IgD-negative memory B cell (primary cell): ENCODE results near the gene RASAL2. TPM values are rescaled to one million over a fixed set of nuclear protein-coding genes. Genes with fewer than 3 reads are reported as not detected.
"Not testable (repeated sequence)": the region's sequence is repeated elsewhere in the genome, so short reads cannot be mapped to it uniquely, and the experiment has no call there.

ENCODE experiments used
- H3K27ac Mint-ChIP-seq, 3 donors: one replicate each; pipeline ENCODE4 v1.8.0; 2020 to 2022; ENCODE audit warnings: mild to moderate bottlenecking in 3 of 3, mixed read lengths in 3 of 3, moderate library complexity in 1 of 3
- H3K27me3 Mint-ChIP-seq: one replicate; pipeline ENCODE4 v1.8.0; 2021; ENCODE audit warnings: mixed read lengths
- H3K36me3 Mint-ChIP-seq: one replicate; pipeline ENCODE4 v1.8.0; 2020; ENCODE audit warnings: mild to moderate bottlenecking, mixed read lengths
- H3K4me1 Mint-ChIP-seq, 3 donors: one replicate each; pipeline ENCODE4 v1.8.0; 2020 to 2022; ENCODE audit warnings: mixed read lengths in 3 of 3, mild to moderate bottlenecking in 1 of 3
- H3K4me3 Mint-ChIP-seq, 4 donors: one replicate each; pipeline ENCODE4 v1.8.0; 2020 to 2022; ENCODE audit warnings: mild to moderate bottlenecking in 4 of 4, mixed read lengths in 4 of 4, moderate library complexity in 3 of 4
- H3K9me3 Mint-ChIP-seq, 3 donors: one replicate each; pipeline ENCODE4 v1.8.0; 2020 to 2021; ENCODE audit warnings: mixed read lengths in 3 of 3, mild to moderate bottlenecking in 1 of 3
- polyA plus RNA-seq: library from polyadenylated mRNA; unstranded; fragments of 300-500 nt; fragmentation: Illumina TruSeq; gene quantifications from one replicate; pipeline ENCODE4 v1.2.3, GENCODE V29; 2021

RASAL2 gene
- polyA plus RNA-seq, 1 donor from 2014 or later = 0.09 TPM

GRCh38 chr1:178311164-178311563 lies 217.3 kb downstream of the RASAL2 start:
- no peak overlapping the region for H3K4me3 Mint-ChIP-seq
- no peaks in the 10 kb centered on the region for H3K4me1 Mint-ChIP-seq
- no peaks in the 10 kb centered on the region for H3K9me3 Mint-ChIP-seq
- H3K36me3 Mint-ChIP-seq = no peaks in the 10 kb centered on the region
- peak overlapping the region in 1 of 3 donors; percentile 45 for H3K27ac Mint-ChIP-seq
- peaks cover 3% of the 10 kb centered on the region for H3K27me3 Mint-ChIP-seq

GRCh38 chr1:178320280-178320982 lies 226.5 kb downstream of the RASAL2 start:
- not testable (repeated sequence) for H3K36me3 Mint-ChIP-seq, H3K9me3 Mint-ChIP-seq, H3K4me1 Mint-ChIP-seq, H3K4me3 Mint-ChIP-seq, H3K27ac Mint-ChIP-seq
- peaks cover 17% of the 10 kb centered on the region for H3K27me3 Mint-ChIP-seq

- no peaks in the 10 kb centered on the region for H3K36me3 Mint-ChIP-seq
- H3K4me1 Mint-ChIP-seq = peaks cover 0 to 8% (median 5%) of the 10 kb centered on the region in 3 donors
- no peak overlapping the region for H3K4me3 Mint-ChIP-seq
- no peak overlapping the region for H3K27ac Mint-ChIP-seq
- peaks cover 0 to 5% (median 0%) of the 10 kb centered on the region in 3 donors for H3K9me3 Mint-ChIP-seq
- peaks cover 19% of the 10 kb centered on the region for H3K27me3 Mint-ChIP-seq
Observed at GRCh38 chr1:178323067-178323466, 229.2 kb downstream of the RASAL2 start.

GRCh38 chr1:178324003-178324402 lies 230.1 kb downstream of the RASAL2 start:
- Mint-ChIP-seq H3K9me3 (peaks cover 0 to 5% (median 0%) of the 10 kb centered on the region in 3 donors), H3K27me3 (peaks cover 19% of the 10 kb centered on the region), H3K4me1 (peaks cover 0 to 8% (median 5%) of the 10 kb centered on the region in 3 donors), H3K4me3 (no peak overlapping the region), H3K27ac (no peak overlapping the region), H3K36me3 (no peaks in the 10 kb centered on the region)

- Mint-ChIP-seq H3K27me3 (peaks cover 11% of the 10 kb centered on the region), H3K27ac (no peak overlapping the region), H3K4me3 (no peak overlapping the region), H3K36me3 (no peaks in the 10 kb centered on the region), H3K4me1 (peaks cover 0 to 8% (median 5%) of the 10 kb centered on the region in 3 donors), H3K9me3 (no peaks in the 10 kb centered on the region)
Observed at GRCh38 chr1:178328728-178329127, 234.8 kb downstream of the RASAL2 start.

- Mint-ChIP-seq H3K36me3 (no peaks in the 10 kb centered on the region), H3K4me1 (peaks cover 0 to 1% (median 0%) of the 10 kb centered on the region in 3 donors), H3K27ac (no peak overlapping the region), H3K27me3 (peaks cover 2% of the 10 kb centered on the region), H3K4me3 (no peak overlapping the region), H3K9me3 (no peaks in the 10 kb centered on the region)
Observed at GRCh38 chr1:178330153-178330552, 236.2 kb downstream of the RASAL2 start.

GRCh38 chr1:178330848-178331497 lies 237.1 kb downstream of the RASAL2 start:
- Mint-ChIP-seq H3K9me3 (no peaks in the 10 kb centered on the region), H3K27ac (no peak overlapping the region), H3K4me1 (no peaks in the 10 kb centered on the region), H3K36me3 (peaks cover 3% of the 10 kb centered on the region), H3K27me3 (peaks cover 2% of the 10 kb centered on the region), H3K4me3 (no peak overlapping the region)

GRCh38 chr1:178335426-178335825 lies 241.5 kb downstream of the RASAL2 start:
- H3K27me3 Mint-ChIP-seq = peaks cover 3% of the 10 kb centered on the region
- no peak overlapping the region for H3K4me3 Mint-ChIP-seq
- H3K27ac Mint-ChIP-seq = no peak overlapping the region
- H3K9me3 Mint-ChIP-seq = no peaks in the 10 kb centered on the region
- no peaks in the 10 kb centered on the region for H3K4me1 Mint-ChIP-seq
- H3K36me3 Mint-ChIP-seq = peaks cover 3% of the 10 kb centered on the region

GRCh38 chr1:178337091-178337706 lies 243.3 kb downstream of the RASAL2 start:
- H3K4me1 Mint-ChIP-seq = no peaks in the 10 kb centered on the region
- H3K36me3 Mint-ChIP-seq = peaks cover 3% of the 10 kb centered on the region
- no peak overlapping the region for H3K4me3 Mint-ChIP-seq
- no peaks in the 10 kb centered on the region for H3K9me3 Mint-ChIP-seq
- peaks cover 3% of the 10 kb centered on the region for H3K27me3 Mint-ChIP-seq
- H3K27ac Mint-ChIP-seq = no peak overlapping the region

- no peak overlapping the region for H3K27ac Mint-ChIP-seq
- no peaks in the 10 kb centered on the region for H3K4me1 Mint-ChIP-seq
- H3K9me3 Mint-ChIP-seq = no peaks in the 10 kb centered on the region
- H3K27me3 Mint-ChIP-seq = peaks cover 3% of the 10 kb centered on the region
- peaks cover 3% of the 10 kb centered on the region for H3K36me3 Mint-ChIP-seq
- H3K4me3 Mint-ChIP-seq = no peak overlapping the region
Observed at GRCh38 chr1:178339834-178340233, 245.9 kb downstream of the RASAL2 start.

- Mint-ChIP-seq H3K4me3 (no peak overlapping the region), H3K27ac (peak overlapping the region in 1 of 3 donors; percentile 60), H3K36me3 (no peaks in the 10 kb centered on the region)
Observed at GRCh38 chr1:178341261-178341956, 247.5 kb downstream of the RASAL2 start.

GRCh38 chr1:178342745-178343144 lies 248.8 kb downstream of the RASAL2 start:
- no peaks in the 10 kb centered on the region for H3K36me3 Mint-ChIP-seq
- no peak overlapping the region for H3K4me3 Mint-ChIP-seq
- no peak overlapping the region for H3K27ac Mint-ChIP-seq
- no peaks in the 10 kb centered on the region for H3K27me3 Mint-ChIP-seq
- no peaks in the 10 kb centered on the region for H3K9me3 Mint-ChIP-seq
- no peaks in the 10 kb centered on the region for H3K4me1 Mint-ChIP-seq

More at GRCh38 chr1:178341261-178341956, 247.5 kb downstream of the RASAL2 start:
- Mint-ChIP-seq H3K9me3 (no peaks in the 10 kb centered on the region), H3K4me1 (no peaks in the 10 kb centered on the region), H3K27me3 (peaks cover 3% of the 10 kb centered on the region)

- H3K27me3 Mint-ChIP-seq = no peaks in the 10 kb centered on the region
- no peak overlapping the region for H3K4me3 Mint-ChIP-seq
- no peaks in the 10 kb centered on the region for H3K9me3 Mint-ChIP-seq
- H3K4me1 Mint-ChIP-seq = no peaks in the 10 kb centered on the region
- H3K36me3 Mint-ChIP-seq = peaks cover 2% of the 10 kb centered on the region
- H3K27ac Mint-ChIP-seq = no peak overlapping the region
Observed at GRCh38 chr1:178344513-178345091, 250.7 kb downstream of the RASAL2 start.

- peak overlapping the region in 1 of 3 donors; percentile 24 for H3K27ac Mint-ChIP-seq
- H3K4me3 Mint-ChIP-seq = no peak overlapping the region
- H3K4me1 Mint-ChIP-seq = no peaks in the 10 kb centered on the region
- no peaks in the 10 kb centered on the region for H3K27me3 Mint-ChIP-seq
- H3K36me3 Mint-ChIP-seq = peaks cover 2% of the 10 kb centered on the region
- H3K9me3 Mint-ChIP-seq = no peaks in the 10 kb centered on the region
Observed at GRCh38 chr1:178345238-178345637, 251.3 kb downstream of the RASAL2 start.

GRCh38 chr1:178345807-178346206 lies 251.9 kb downstream of the RASAL2 start:
- Mint-ChIP-seq H3K4me1 (no peaks in the 10 kb centered on the region), H3K36me3 (peaks cover 2% of the 10 kb centered on the region), H3K4me3 (no peak overlapping the region), H3K27me3 (no peaks in the 10 kb centered on the region), H3K27ac (no peak overlapping the region), H3K9me3 (no peaks in the 10 kb centered on the region)
